GM12874 (cell line): ENCODE measurements around the gene TPRKB.

Experiments
- CTCF ChIP-seq: IDR thresholded peaks from 2 replicates; pipeline ENCODE4 v1.5.1; 2011; ENCODE audit warnings: low read depth, mild to moderate bottlenecking, control low read depth, low read length, moderate library complexity; ENCODE audit not compliant: insufficient read depth

TPRKB gene

GRCh38 chr2:73728711-73729110 is 8.4 kb downstream of the TPRKB start:
- no peak for TF ChIP-seq CTCF

GRCh38 chr2:73728043-73728442 is 9.1 kb downstream of the TPRKB start:
- no peak for TF ChIP-seq CTCF

- TF ChIP-seq CTCF: no peak
Measured at GRCh38 chr2:73718851-73719621, 18.1 kb downstream of the TPRKB start.

- no peak for TF ChIP-seq CTCF
Measured at GRCh38 chr2:73718421-73718820, 18.7 kb downstream of the TPRKB start.

- TF ChIP-seq CTCF: no peak
Measured at GRCh38 chr2:73717251-73717606, 19.9 kb downstream of the TPRKB start.

GRCh38 chr2:73716543-73717250 is 20.4 kb downstream of the TPRKB start:
- no peak for TF ChIP-seq CTCF

GRCh38 chr2:73714091-73714490 is 23.1 kb downstream of the TPRKB start:
- no peak for TF ChIP-seq CTCF
